AG04450 (cell line): ENCODE results near the gene M1AP. TPM values are rescaled to one million over a fixed set of nuclear protein-coding genes. Genes with fewer than 3 reads are reported as not detected.

Experiments used
- CTCF ChIA-PET: fragments of 300-600, 350-600 bp; formaldehyde crosslinking; extraction: SDS; loops from one replicate; lab custom pipeline; 2022; ENCODE audit warnings: antibody characterized with exemption, inconsistent platforms; lab: Charles Lee
- POLR2A ChIA-PET: fragments of 350-600 bp; formaldehyde crosslinking; extraction: SDS; loops from one replicate; lab custom pipeline; 2021; ENCODE audit warnings: antibody characterized with exemption, inconsistent platforms; lab: Yijun Ruan, JAX
- DNase-seq: peaks from one replicate; pipeline ENCODE4 v3.0.0-alpha.2; 2011; ENCODE audit warnings: low read depth, low spot score
- H3K27ac ChIP-seq: one replicate; pipeline ENCODE4 v1.5.1; 2012; ENCODE audit warnings: low read depth, low read length, control low read depth
- H3K27me3 ChIP-seq: one replicate; pipeline ENCODE4 v1.6.0; 2012; ENCODE audit warnings: low read length; ENCODE audit not compliant: control insufficient read depth, insufficient read depth
- H3K4me3 ChIP-seq: 2 replicates; pipeline ENCODE4 v1.5.1; 2011; ENCODE audit warnings: mild to moderate bottlenecking, low read depth, low read length, control low read depth
- H3K9me3 ChIP-seq: 2 replicates; pipeline ENCODE4 v1.5.1; 2012; ENCODE audit warnings: low read length; ENCODE audit not compliant: control insufficient read depth, insufficient read depth
- CTCF ChIP-seq: IDR thresholded peaks from 2 replicates; pipeline ENCODE4 v1.5.1; 2011; ENCODE audit warnings: low read depth, low read length, control low read depth, inconsistent platforms
- polyA plus RNA-seq: library from polyadenylated mRNA; depleted of rRNA; stranded (reverse); fragments of >200 nt; gene quantifications from 2 replicates; pipeline ENCODE4 v1.2.3, GENCODE V29; 2011

The M1AP gene
- polyA plus RNA-seq, 1 experiment = 0.07 TPM

GRCh38 chr2:74524005-74524404, 124.1 kb downstream of the M1AP start:
- POLR2A ChIA-PET = no interaction called here
- no peak for TF ChIP-seq CTCF

DNA sequence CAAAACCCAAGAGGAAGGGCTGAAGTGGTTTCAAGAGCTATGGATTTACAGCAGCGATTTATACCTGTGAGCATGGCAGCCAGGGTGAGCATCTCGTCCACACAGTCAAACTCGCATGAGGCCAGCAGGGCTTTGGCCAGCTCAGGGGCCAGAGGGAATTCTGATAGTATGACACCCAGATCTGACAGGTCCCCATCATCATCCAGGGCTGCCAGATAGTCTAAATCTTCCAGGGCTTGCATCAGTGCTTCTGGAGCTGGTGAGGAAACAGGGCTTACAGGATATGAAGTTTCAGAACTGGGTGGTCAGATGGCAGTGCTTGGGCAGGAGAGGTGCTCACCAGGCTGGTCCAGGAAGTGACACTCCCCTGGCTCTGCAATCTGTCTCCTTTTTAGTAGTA, 125.6 kb downstream of the M1AP start:
- Histone ChIP-seq H3K27ac (no peak overlapping the region), H3K9me3 (peaks cover 5% of the 10 kb centered on the region; the same call in 1 of the 2 replicates), H3K27me3 (peaks cover 48% of the 10 kb centered on the region), H3K4me3 (no peak overlapping the region)
- POLR2A ChIA-PET = no interaction called here
- no peak for TF ChIP-seq CTCF
- CTCF ChIA-PET = interaction anchor here (1.8 kb wide), 1 partner anchor 66 kb away, joined by 4 read pairs; no protein-coding TSS in a partner anchor
- DNase-seq = no peak

More at GRCh38 chr2:74524005-74524404, 124.1 kb downstream of the M1AP start:
- DNase-seq = no peak
- Histone ChIP-seq H3K27ac (no peak overlapping the region), H3K9me3 (peaks cover 5% of the 10 kb centered on the region; the same call in 1 of the 2 replicates), H3K27me3 (peaks cover 33% of the 10 kb centered on the region), H3K4me3 (no peak overlapping the region)
- CTCF ChIA-PET = interaction anchor here (1.8 kb wide), 1 partner anchor 64 kb away, joined by 4 read pairs; no protein-coding TSS in a partner anchor

DNA sequence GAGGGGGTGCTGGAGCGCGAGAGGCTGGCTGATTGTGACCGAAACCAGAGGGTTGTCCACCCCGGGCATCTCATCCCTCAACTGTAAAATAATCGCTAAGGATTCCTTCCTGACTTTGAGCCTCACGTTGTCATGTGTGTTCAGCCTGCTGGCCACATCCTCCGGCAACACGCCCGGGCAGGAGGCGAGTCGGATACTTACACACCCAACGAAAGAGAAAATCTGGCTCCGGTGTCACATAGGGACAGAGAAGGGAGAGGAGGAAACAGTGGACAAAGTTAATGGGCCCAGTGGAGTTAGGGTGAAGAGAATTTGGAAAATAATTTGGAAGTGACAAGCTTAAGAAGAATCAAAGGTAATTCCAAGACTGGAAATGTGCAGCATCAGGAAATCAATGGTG, 131.5 kb downstream of the M1AP start:
- POLR2A ChIA-PET = no interaction called here

GRCh38 chr2:74515981-74516633, 132.0 kb downstream of the M1AP start:
- ChIA-PET CTCF (no interaction called here), POLR2A (no interaction called here)
- Histone ChIP-seq H3K27ac (no peak overlapping the region), H3K9me3 (peaks cover 18% of the 10 kb centered on the region; the same call in 1 of the 2 replicates), H3K27me3 (peaks cover 89% of the 10 kb centered on the region), H3K4me3 (peak overlapping the region; percentile 7; the same call in 1 of the 2 replicates)
- no peak for TF ChIP-seq CTCF
- no peak for DNase-seq

More for the DNA sequence above, 131.5 kb downstream of the M1AP start:
- H3K9me3 ChIP-seq = peaks cover 18% of the 10 kb centered on the region; the same call in 1 of the 2 replicates
- peaks cover 85% of the 10 kb centered on the region for H3K27me3 ChIP-seq
- no peak overlapping the region for H3K27ac ChIP-seq
- DNase-seq = no peak
- CTCF ChIA-PET = no interaction called here
- TF ChIP-seq CTCF = no peak
- H3K4me3 ChIP-seq = no peak overlapping the region

GRCh38 chr2:74515271-74515980, 132.7 kb downstream of the M1AP start:
- TF ChIP-seq CTCF = no peak
- Histone ChIP-seq H3K27me3 (peaks cover 89% of the 10 kb centered on the region), H3K4me3 (no peak overlapping the region), H3K9me3 (peaks cover 18% of the 10 kb centered on the region; the same call in 1 of the 2 replicates), H3K27ac (no peak overlapping the region)
- ChIA-PET CTCF (no interaction called here), POLR2A (no interaction called here)
- DNase-seq = no peak
